Stomach (tissue), 9 donors: ENCODE measurements around the gene APMAP. TPM values are rescaled to one million over a fixed set of nuclear protein-coding genes. Genes with fewer than 3 reads are reported as not detected.
A peak's percentile ranks its signal among the peaks of the same experiment; 100 is the strongest.

Experiments used
- DNase-seq, 2 donors: peaks; one replicate each; pipeline versions ENCODE4 v3.0.0 to v3.0.0-alpha.2; 2013 to 2019
- H3K27ac ChIP-seq, 5 donors: fragments of 200-600 bp in 4 of 5; sonication (generic) in 4 of 5; one replicate each; pipeline ENCODE4 v1.5.1; 2013 to 2019; ENCODE audit warnings: mild to moderate bottlenecking in 1 of 5, moderate library complexity in 1 of 5
- H3K27me3 ChIP-seq, 3 donors: fragments of 200-600 bp; sonication (generic); one replicate each; pipeline ENCODE4 v1.5.1; 2017 to 2019; ENCODE audit warnings: mixed run types in 1 of 3
- H3K36me3 ChIP-seq, 4 donors: fragments of 200-600 bp; sonication (generic); 1 replicate in 3 of 4; 2 replicates in 1 of 4; pipeline ENCODE4 v1.5.1; 2016 to 2019
- H3K4me1 ChIP-seq, 4 donors: fragments of 200-600 bp; sonication (generic); one replicate each; pipeline ENCODE4 v1.5.1; 2016 to 2019
- H3K4me3 ChIP-seq, 4 donors: fragments of 200-600 bp; sonication (generic) in 3 of 4; one replicate each; pipeline ENCODE4 v1.5.1; 2016 to 2019; ENCODE audit warnings: mild to moderate bottlenecking in 1 of 4
- H3K9me3 ChIP-seq, 4 donors: fragments of 200-600 bp; sonication (generic); one replicate each; pipeline ENCODE4 v1.5.1; 2016 to 2019
- EP300 ChIP-seq: sonication (generic); formaldehyde crosslinking; IDR thresholded peaks from one replicate; pipeline ENCODE4 v1.6.1; 2017; ENCODE audit warnings: antibody characterized with exemption
- POLR2A ChIP-seq, 4 donors: fragments of 450-650 bp; IDR thresholded peaks; one replicate each; pipeline ENCODE4 v1.6.1; 2016; ENCODE audit warnings: antibody characterized with exemption in 4 of 4, control low read depth in 2 of 4, mild to moderate bottlenecking in 1 of 4, moderate library complexity in 1 of 4
- POLR2AphosphoS5 ChIP-seq, 3 donors: sonication (generic); formaldehyde crosslinking; IDR thresholded peaks; one replicate each; pipeline ENCODE4 v1.6.1; 2016; ENCODE audit warnings: antibody characterized with exemption in 3 of 3
- WGBS, 5 donors: extraction: QIAGEN DNeasy Blood & Tissue Kit in 3 of 5; methylation state at CpG; one replicate each; pipeline versions ENCODE4 v1.1.5 to v1.1.7; 2013 to 2018; 5-methylcytosine and 5-hydroxymethylcytosine counted together
- intact Hi-C: fragments of 100-400 bp; cut with DNase I; formaldehyde crosslinking; loops from one replicate; pipeline ENCODE4 v1.15.1; 2023; ENCODE audit warnings: low total_unique reads
- polyA plus RNA-seq, 3 donors: library from polyadenylated mRNA; stranded (reverse); fragments of 200-250 nt; gene quantifications; one replicate each; pipeline ENCODE4 v1.2.3, GENCODE V29; 2013
- total RNA-seq, 5 donors: library from RNA; depleted of rRNA; stranded (reverse); fragments of >200 nt; gene quantifications; one replicate each; pipeline versions ENCODE4 v1.1.0 to v1.2.3, GENCODE V29; 2014 to 2016
- TF ChIP-seq, protein P1 (sequence below), 7 experiments: fragments of 450-650 bp in 4 of 7; fragments of 200-600 bp in 3 of 7; sonication (generic) in 3 of 7; IDR thresholded peaks; one replicate each; pipeline ENCODE4 v1.5.1; 2016 to 2019; ENCODE audit warnings: antibody characterized with exemption in 7 of 7, control low read depth in 2 of 7, mild to moderate bottlenecking in 1 of 7
- donor health status: healthy with polysubstance abuse.
- donor health status: Bipolar disorder and iron deficiency.
- donor health status: healthy.

Gene APMAP
- total and polyA plus RNA-seq, 8 donors, result 12.3 to 55.6 (median 32.1) TPM

DNA sequence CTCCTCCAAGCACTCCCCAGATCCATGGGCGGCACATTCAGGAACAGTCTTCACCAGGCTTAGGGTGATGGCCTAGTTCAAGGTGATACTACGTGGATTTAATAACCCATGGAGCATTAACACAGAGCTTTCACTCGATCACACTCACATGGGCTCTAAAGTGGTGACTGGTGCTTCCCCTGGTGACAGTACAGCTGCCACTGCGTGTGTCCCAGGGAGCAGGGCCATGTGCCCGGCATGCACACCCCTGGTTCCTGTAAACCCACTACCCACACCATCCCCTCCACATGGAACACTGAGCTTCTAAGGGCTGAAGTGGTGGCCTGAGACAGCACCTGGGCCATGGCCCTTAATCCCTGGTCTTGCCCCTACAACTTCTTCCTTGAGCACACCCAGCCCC is 27.8 kb upstream of the APMAP start:
- TF ChIP-seq EP300 (no peak), POLR2AphosphoS5 (IDR thresholded peaks at IDR 0.05) (no peak), POLR2A (IDR thresholded peaks at IDR 0.05) (no peak)
- TF ChIP-seq, protein P1, sequence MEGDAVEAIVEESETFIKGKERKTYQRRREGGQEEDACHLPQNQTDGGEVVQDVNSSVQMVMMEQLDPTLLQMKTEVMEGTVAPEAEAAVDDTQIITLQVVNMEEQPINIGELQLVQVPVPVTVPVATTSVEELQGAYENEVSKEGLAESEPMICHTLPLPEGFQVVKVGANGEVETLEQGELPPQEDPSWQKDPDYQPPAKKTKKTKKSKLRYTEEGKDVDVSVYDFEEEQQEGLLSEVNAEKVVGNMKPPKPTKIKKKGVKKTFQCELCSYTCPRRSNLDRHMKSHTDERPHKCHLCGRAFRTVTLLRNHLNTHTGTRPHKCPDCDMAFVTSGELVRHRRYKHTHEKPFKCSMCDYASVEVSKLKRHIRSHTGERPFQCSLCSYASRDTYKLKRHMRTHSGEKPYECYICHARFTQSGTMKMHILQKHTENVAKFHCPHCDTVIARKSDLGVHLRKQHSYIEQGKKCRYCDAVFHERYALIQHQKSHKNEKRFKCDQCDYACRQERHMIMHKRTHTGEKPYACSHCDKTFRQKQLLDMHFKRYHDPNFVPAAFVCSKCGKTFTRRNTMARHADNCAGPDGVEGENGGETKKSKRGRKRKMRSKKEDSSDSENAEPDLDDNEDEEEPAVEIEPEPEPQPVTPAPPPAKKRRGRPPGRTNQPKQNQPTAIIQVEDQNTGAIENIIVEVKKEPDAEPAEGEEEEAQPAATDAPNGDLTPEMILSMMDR (IDR thresholded peaks at IDR 0.05), result no peak
- H3K27me3 ChIP-seq, result no peaks in the 10 kb centered on the region
- peak overlapping the region; percentile 35 to 81 (median 69) for H3K27ac ChIP-seq
- peaks cover 12 to 73% (median 52%) of the 10 kb centered on the region in 4 donors for H3K36me3 ChIP-seq
- H3K4me1 ChIP-seq, result peaks cover 39 to 87% (median 75%) of the 10 kb centered on the region in 4 donors
- 84 to 96% (median 93%) methylated on average over 4 to 5 of the region's 5 CpGs for WGBS, 5 donors
- no peak overlapping the region for H3K4me3 ChIP-seq
- H3K9me3 ChIP-seq, result no peaks in the 10 kb centered on the region
- intact Hi-C loops, result no loop called here
- no peak for DNase-seq

DNA sequence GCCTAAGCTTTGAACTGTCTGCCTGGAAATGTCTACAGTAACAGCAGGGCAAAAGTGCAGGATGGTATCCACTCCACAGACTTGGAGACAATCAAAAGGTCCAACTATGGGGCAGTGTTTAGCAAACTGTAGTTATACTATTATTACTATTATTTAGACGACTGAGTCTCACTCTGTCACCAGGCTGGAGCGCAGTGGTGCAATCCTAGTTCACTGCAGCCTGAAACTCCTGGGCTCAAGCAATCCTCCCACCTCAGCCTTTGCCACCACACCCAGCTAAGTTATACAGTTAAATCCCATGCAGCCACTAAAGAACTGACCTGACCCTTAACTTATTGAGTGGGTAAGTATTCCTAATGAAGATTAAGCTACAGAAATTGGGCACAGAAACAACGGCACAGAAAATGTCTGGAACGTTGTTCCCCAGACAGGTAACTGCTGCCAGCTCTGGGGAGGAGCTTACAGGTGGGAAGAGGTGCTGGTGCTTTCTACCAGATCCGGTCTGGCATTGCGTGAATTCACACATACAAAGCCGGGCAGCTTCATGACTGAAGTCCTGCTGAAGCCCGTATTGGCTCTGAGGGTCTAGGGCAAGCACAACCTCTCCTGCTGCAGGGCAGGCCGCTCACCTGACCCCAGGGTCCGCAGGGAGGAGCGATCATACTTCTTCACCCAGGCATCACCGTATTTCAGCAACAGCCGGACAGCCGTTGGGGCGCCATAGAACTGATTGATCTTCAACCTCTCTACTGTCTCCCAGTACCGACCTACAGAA is 27.0 kb upstream of the APMAP start:
- no peak overlapping the region for H3K4me3 ChIP-seq
- no peaks in the 10 kb centered on the region for H3K9me3 ChIP-seq
- TF ChIP-seq EP300 (no peak), POLR2A (IDR thresholded peaks at IDR 0.05) (no peak), POLR2AphosphoS5 (IDR thresholded peaks at IDR 0.05) (no peak)
- TF ChIP-seq, protein P1 (IDR thresholded peaks at IDR 0.05), result no peak
- DNase-seq, result peak in 1 of 2 donors; percentile 74
- intact Hi-C loops, result no loop called here
- no peaks in the 10 kb centered on the region for H3K27me3 ChIP-seq
- peak overlapping the region; percentile 69 to 81 (median 75) for H3K27ac ChIP-seq
- 51 to 61% (median 56%) methylated on average over 11 to 16 of the region's 16 CpGs for WGBS, 5 donors
- H3K4me1 ChIP-seq, result peaks cover 39 to 87% (median 72%) of the 10 kb centered on the region in 4 donors
- H3K36me3 ChIP-seq, result peaks cover 18 to 79% (median 55%) of the 10 kb centered on the region in 4 donors

DNA sequence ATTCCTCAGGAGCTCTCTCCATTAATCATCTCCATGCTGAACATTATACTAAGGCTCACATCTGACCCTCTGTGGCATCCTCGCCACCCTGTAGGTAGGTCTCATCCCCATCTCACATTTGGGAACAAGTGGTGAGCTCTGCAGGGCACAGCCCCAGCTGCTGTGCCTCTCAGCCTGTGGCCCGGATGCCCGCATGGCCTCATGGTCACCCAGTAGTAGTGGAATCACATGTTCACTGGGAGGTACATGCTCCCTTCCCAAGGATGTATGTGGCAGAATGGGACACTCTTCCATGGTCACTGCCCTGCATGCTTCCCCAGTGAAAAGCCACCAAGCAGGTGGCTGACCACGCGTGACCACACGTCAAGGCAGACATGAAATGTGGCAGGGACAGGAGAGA is 26.3 kb upstream of the APMAP start:
- peak overlapping the region; percentile 69 to 81 (median 75) for H3K27ac ChIP-seq
- DNase-seq, result peak in 1 of 2 donors; percentile 17
- TF ChIP-seq POLR2A (IDR thresholded peaks at IDR 0.05) (no peak), POLR2AphosphoS5 (IDR thresholded peaks at IDR 0.05) (no peak), EP300 (no peak)
- TF ChIP-seq, protein P1 (IDR thresholded peaks at IDR 0.05), result no peak
- 58 to 81% (median 66%) methylated on average over 4 to 6 of the region's 6 CpGs for WGBS, 5 donors
- no peaks in the 10 kb centered on the region for H3K9me3 ChIP-seq
- peaks cover 25 to 82% (median 61%) of the 10 kb centered on the region in 4 donors for H3K36me3 ChIP-seq
- intact Hi-C loops, result no loop called here
- H3K4me3 ChIP-seq, result no peak overlapping the region
- H3K4me1 ChIP-seq, result peaks cover 39 to 80% (median 68%) of the 10 kb centered on the region in 4 donors
- no peaks in the 10 kb centered on the region for H3K27me3 ChIP-seq

DNA sequence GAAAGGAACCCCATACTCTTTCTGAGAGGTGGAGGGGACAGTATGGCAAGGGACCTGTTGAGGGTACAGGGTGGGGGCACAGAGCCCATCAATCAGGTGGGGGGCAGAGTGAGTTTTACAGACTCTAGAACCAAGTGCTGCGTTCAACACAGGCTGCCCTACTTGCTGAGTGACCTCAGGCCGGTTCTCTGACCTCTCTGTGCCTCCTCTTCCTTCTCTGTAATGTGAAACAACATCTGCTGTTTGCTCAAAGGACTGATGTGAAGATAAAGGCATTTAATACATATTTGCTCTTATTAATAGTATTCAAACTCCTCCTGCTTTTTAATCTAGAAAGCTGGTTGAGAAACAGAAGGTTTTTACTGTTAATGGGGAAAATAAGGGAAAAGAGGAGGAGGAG is 25.9 kb upstream of the APMAP start:
- H3K27ac ChIP-seq, result peak overlapping the region; percentile 69 to 81 (median 80)
- TF ChIP-seq POLR2AphosphoS5 (IDR thresholded peaks at IDR 0.05) (no peak), EP300 (no peak), POLR2A (IDR thresholded peaks at IDR 0.05) (no peak)
- TF ChIP-seq, protein P1 (IDR thresholded peaks at IDR 0.05), result no peak
- intact Hi-C loops, result no loop called here
- H3K4me1 ChIP-seq, result peaks cover 39 to 76% (median 65%) of the 10 kb centered on the region in 4 donors
- H3K4me3 ChIP-seq, result no peak overlapping the region
- WGBS, 5 donors, result 38 to 77% (median 48%) methylated on average over 2 of the region's 2 CpGs
- no peaks in the 10 kb centered on the region for H3K27me3 ChIP-seq
- H3K36me3 ChIP-seq, result peaks cover 29 to 82% (median 65%) of the 10 kb centered on the region in 4 donors
- H3K9me3 ChIP-seq, result no peaks in the 10 kb centered on the region
- DNase-seq, result peak in 1 of 2 donors; percentile 45
